OCI-LY3 (cell line): ENCODE data around the gene ATP8B3.

Experiments
- H2AFZ ChIP-seq: fragments of 200-600, 300-600 bp; shearing (Covaris generic); 2 replicates; pipeline ENCODE4 v1.6.0; 2014; ENCODE audit warnings: antibody characterized with exemption, low read depth, low read length
- H3K27ac ChIP-seq: fragments of 200-600, 300-600 bp; sonication (generic); 2 replicates; pipeline ENCODE4 v1.5.1; 2014; ENCODE audit warnings: mild to moderate bottlenecking, low read length, moderate library complexity, mixed read lengths
- H3K27me3 ChIP-seq: fragments of 200-600, 300-600 bp; sonication (generic); 2 replicates; pipeline ENCODE4 v1.6.1; 2014; ENCODE audit warnings: low read depth, low read length, mixed read lengths
- H3K36me3 ChIP-seq: fragments of 200-600, 300-600 bp; sonication (generic); replicated peaks from 2 replicates; pipeline ENCODE3; 2014; ENCODE audit warnings: low read depth, low read length, mixed read lengths
- H3K4me1 ChIP-seq: fragments of 300-600, 200-600 bp; sonication (generic); 2 replicates; pipeline ENCODE4 v1.6.1; 2014; ENCODE audit warnings: low read length, mixed read lengths
- H3K4me2 ChIP-seq: fragments of 200-600, 300-600 bp; sonication (generic); 2 replicates; pipeline ENCODE4 v1.6.1; 2014; ENCODE audit warnings: low read length, mixed read lengths
- H3K4me3 ChIP-seq: fragments of 300-600, 200-600 bp; sonication (generic); 2 replicates; pipeline ENCODE4 v1.5.1; 2014; ENCODE audit warnings: antibody characterized with exemption, mild to moderate bottlenecking, low read length, moderate library complexity
- H3K79me2 ChIP-seq: fragments of 300-600, 200-600 bp; shearing (Covaris generic); 2 replicates; pipeline ENCODE4 v1.6.1; 2014; ENCODE audit warnings: mild to moderate bottlenecking, low read length, mixed read lengths
- H3K9ac ChIP-seq: fragments of 300-600, 200-600 bp; shearing (Covaris generic); 2 replicates; pipeline ENCODE4 v1.6.0; 2014; ENCODE audit warnings: mild to moderate bottlenecking, low read length, moderate library complexity
- H3K9me3 ChIP-seq: fragments of 200-600, 300-600 bp; shearing (Covaris generic); 2 replicates; pipeline ENCODE4 v1.6.1; 2014; ENCODE audit warnings: low read length, mixed read lengths; ENCODE audit not compliant: insufficient read depth
- H4K20me1 ChIP-seq: fragments of 200-600, 300-600 bp; sonication (generic); 2 replicates; pipeline ENCODE4 v1.6.1; 2016; ENCODE audit warnings: low read length, mixed read lengths; ENCODE audit not compliant: insufficient read depth
- CTCF ChIP-seq: fragments of 200-600, 300-600 bp; sonication (generic); IDR thresholded peaks from 2 replicates; pipeline ENCODE4 v1.5.1; 2014; ENCODE audit warnings: antibody characterized with exemption, low read length, low read depth
- EZH2phosphoT487 ChIP-seq: fragments of 200-600 bp; shearing (Covaris generic); IDR thresholded peaks from 2 replicates; pipeline ENCODE4 v1.6.1; 2018; ENCODE audit warnings: antibody characterized with exemption, mixed run types, low read depth

ATP8B3 gene

GRCh38 chr19:1811942-1812425 is at the start of gene ATP8B3:
Gene ATP8B3, minus strand, starts transcription at chr19:1812276. Its CDS starts 540 bp downstream, at chr19:1811736.
- Histone ChIP-seq H3K36me3 (peaks cover 10% of the 10 kb centered on the region), H4K20me1 (no peaks in the 10 kb centered on the region), H3K79me2 (no peaks in the 10 kb centered on the region), H3K4me3 (peak within 1 kb of the TSS; percentile 76), H3K4me1 (peaks cover 12% of the 10 kb centered on the region), H3K9me3 (no peaks in the 10 kb centered on the region), H3K4me2 (peak within 1 kb of the TSS; percentile 95), H3K27ac (peak within 1 kb of the TSS; percentile 61), H2AFZ (peak within 1 kb of the TSS; percentile 79), H3K9ac (peak within 1 kb of the TSS; percentile 78), H3K27me3 (0 out of 2 replicates have a peak, but pooled peaks cover 5% of the 10 kb centered on the region)
- TF ChIP-seq EZH2phosphoT487, result no peak
- peak; percentile 34; the same call in 1 of the 2 replicates for TF ChIP-seq CTCF

GRCh38 chr19:1861599-1862031 is 49.5 kb upstream of the ATP8B3 start:
- peak overlapping the region; percentile 95 for H3K9ac ChIP-seq
- H2AFZ ChIP-seq, result no peak overlapping the region
- TF ChIP-seq CTCF (no peak), EZH2phosphoT487 (no peak)
- H4K20me1 ChIP-seq, result peaks cover 50% of the 10 kb centered on the region
- H3K4me1 ChIP-seq, result peaks cover 52% of the 10 kb centered on the region
- peak overlapping the region; percentile 95 for H3K4me3 ChIP-seq
- H3K4me2 ChIP-seq, result peak overlapping the region; percentile 99
- no peaks in the 10 kb centered on the region for H3K27me3 ChIP-seq
- H3K27ac ChIP-seq, result peak overlapping the region; percentile 79
- H3K79me2 ChIP-seq, result peaks cover 76% of the 10 kb centered on the region
- H3K36me3 ChIP-seq, result no peaks in the 10 kb centered on the region
- no peaks in the 10 kb centered on the region for H3K9me3 ChIP-seq

GRCh38 chr19:1860821-1861598 is 48.9 kb upstream of the ATP8B3 start:
- Histone ChIP-seq H3K36me3 (no peaks in the 10 kb centered on the region), H2AFZ (no peak overlapping the region), H3K27me3 (no peaks in the 10 kb centered on the region), H4K20me1 (peaks cover 50% of the 10 kb centered on the region), H3K79me2 (peaks cover 82% of the 10 kb centered on the region), H3K9ac (peak overlapping the region; percentile 95), H3K4me2 (peak overlapping the region; percentile 99), H3K9me3 (no peaks in the 10 kb centered on the region), H3K4me1 (peaks cover 58% of the 10 kb centered on the region), H3K27ac (no peak overlapping the region), H3K4me3 (peak overlapping the region; percentile 95)
- TF ChIP-seq EZH2phosphoT487, result no peak
- TF ChIP-seq CTCF, result no peak

GRCh38 chr19:1860042-1860775 is 48.1 kb upstream of the ATP8B3 start:
- peak overlapping the region; percentile 95 for H3K4me3 ChIP-seq
- TF ChIP-seq CTCF (no peak), EZH2phosphoT487 (no peak)
- H2AFZ ChIP-seq, result no peak overlapping the region
- no peak overlapping the region for H3K27ac ChIP-seq
- no peaks in the 10 kb centered on the region for H3K9me3 ChIP-seq
- H4K20me1 ChIP-seq, result peaks cover 50% of the 10 kb centered on the region
- no peaks in the 10 kb centered on the region for H3K36me3 ChIP-seq
- peak overlapping the region; percentile 95; the same call in 1 of the 2 replicates for H3K9ac ChIP-seq
- peaks cover 61% of the 10 kb centered on the region for H3K4me1 ChIP-seq
- H3K27me3 ChIP-seq, result no peaks in the 10 kb centered on the region
- peak overlapping the region; percentile 99 for H3K4me2 ChIP-seq
- H3K79me2 ChIP-seq, result peaks cover 84% of the 10 kb centered on the region
